GM18873 (cell line): ENCODE data around the gene LRRC4B.

Source experiments
- ATAC-seq: cut with Tn5 transposase; IDR thresholded peaks from one replicate; pipeline ENCODE4 v1.9.1; 2021; ENCODE audit warnings: mild to moderate bottlenecking, moderate library complexity, moderate number of reproducible peaks; ENCODE audit not compliant: unreplicated experiment, low FRiP score

The LRRC4B gene

GRCh38 chr19:50573741-50574461, 5.7 kb upstream of the LRRC4B start:
- no peak for ATAC-seq

GRCh38 chr19:50570997-50571396, 2.8 kb upstream of the LRRC4B start:
- ATAC-seq: no peak

DNA sequence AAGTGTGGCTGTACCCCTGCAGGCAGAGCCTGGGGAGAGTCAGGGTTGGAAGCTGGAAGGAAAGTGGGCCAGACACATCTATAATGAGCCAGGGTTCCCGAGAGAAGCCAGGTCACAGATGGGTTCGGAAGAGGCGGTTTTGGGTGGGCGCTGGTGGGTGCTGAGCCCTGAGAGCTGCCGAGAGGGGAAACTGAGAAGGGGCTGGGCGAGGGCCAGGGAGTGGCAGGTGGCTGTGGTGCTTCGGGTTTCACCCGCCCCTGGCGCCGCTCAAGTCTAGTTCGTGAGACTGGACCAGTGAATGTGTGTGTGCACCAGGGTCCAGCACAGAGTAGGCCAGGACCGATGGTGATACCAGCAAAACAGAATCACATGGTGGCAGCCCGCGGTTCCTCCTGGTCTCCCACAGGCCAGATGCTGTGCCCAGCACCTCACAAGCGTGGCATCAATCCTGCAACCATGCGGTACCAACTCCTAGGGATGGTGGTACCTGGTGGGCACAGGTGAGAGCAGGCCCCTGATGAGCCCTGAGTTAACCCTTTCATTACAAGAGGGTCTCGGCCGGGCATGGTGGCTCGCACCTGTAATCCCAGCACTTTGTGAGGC, 1.8 kb upstream of the LRRC4B start:
- no peak for ATAC-seq

- ATAC-seq: no peak
Observed at GRCh38 chr19:50568728-50569698, 778 bp upstream of the LRRC4B start.

DNA sequence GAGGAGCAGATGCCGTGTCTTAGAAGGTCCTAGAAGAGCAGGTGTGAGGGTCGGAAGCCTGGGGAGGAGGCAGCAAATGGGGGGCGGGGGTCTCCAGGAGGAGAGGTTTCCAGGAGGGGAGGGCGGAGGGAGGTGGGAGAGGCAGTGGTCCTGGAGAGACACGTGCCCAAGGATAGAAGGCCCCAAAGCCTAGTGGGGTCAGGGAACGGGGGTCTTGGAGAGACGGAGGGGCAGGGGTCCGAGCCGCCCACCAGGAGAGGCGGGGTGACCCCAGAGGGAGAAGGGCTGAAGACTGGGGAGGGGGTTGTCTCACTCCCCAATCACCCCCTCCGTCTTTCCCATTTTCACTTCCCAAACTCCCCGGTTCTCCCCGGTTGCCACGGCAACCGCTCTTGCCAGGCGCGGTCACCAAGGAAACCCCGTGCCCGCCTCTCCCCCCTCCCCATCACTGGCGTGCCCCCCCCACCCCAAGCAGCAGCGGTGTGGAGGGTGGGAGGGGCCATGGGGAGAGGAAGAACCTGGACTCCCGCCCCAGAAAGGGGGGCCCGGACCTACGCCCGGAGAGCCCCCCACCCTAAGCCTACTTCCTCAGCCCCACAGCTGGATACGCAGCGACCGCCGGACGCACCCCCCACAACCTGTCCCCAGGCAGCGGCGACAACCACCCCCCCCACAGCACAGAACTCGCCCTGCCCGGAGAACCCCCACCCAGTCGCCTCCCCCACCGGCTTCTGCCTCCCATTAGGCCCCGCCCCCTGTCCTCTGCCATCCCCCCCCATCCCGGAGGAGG, 988 bp downstream of the LRRC4B start:
- no peak for ATAC-seq

DNA sequence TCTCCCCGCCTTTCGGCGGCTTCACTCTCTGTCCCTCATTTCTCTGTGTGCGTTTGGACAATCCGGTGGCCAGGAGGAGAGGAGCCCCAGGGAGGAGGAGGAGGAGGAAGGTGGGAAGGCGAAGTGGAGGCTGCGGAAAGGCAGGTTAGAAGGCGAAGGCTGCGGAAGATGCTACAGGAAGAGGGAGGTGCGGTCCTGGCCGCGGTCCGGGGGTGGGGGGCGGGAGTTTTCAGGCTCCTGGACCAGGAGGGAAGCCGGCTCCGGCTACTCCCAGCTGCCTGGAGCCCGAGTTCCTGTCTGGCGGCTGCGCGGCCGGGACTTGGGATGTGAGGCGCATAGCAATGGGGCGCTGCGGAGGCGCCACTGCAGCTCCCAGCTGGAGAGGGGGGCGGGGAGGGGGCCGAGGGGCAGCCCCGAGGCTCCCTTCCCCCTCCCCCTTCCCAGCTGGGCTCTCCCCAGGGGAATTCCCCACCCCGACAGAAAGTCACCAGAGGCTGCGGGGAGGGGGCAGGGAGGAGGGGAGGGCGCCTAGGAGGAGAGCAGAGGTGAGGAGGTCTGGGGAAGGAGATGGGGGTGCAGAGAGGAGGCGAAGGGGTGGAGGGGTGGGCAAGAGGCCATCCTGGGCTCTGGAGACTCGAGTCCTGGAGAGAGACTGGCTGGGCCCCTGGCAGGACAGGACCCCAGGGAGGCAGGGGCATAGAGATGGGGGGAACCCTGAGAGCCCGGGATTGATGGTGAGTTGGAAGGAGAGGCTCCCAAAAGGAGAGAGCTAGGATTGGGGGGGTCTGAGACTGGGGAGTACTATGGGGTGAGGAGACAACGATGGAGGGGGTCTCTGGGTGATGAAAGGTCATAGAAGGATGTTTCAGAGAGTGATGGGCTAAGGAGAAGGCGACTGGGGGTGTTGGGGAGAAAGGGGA, 2.0 kb downstream of the LRRC4B start:
- no peak for ATAC-seq

- no peak for ATAC-seq
Observed at GRCh38 chr19:50564229-50565105, 3.8 kb downstream of the LRRC4B start.

DNA sequence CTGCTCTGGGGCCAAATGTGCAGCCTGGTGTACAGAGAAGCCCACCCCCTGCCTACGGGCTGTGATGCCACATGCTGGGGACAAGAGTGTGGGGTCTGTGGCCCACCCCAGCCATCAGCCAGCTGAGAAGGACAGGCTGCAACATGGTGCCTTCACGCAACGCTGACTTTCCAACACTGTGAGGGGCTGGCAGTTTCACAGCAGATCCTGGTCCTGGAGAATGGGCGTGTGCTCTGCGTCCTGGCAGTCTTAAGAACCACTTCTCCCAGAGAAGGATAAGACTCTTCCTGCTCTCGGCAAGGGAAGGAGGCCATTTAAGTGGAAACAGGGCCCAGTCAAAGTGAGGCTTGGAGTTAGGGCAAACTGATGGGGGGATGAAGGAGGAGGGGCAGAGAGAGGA, 4.6 kb downstream of the LRRC4B start:
- no peak for ATAC-seq

- no peak for ATAC-seq
Observed at GRCh38 chr19:50562996-50563395, 5.2 kb downstream of the LRRC4B start.

DNA sequence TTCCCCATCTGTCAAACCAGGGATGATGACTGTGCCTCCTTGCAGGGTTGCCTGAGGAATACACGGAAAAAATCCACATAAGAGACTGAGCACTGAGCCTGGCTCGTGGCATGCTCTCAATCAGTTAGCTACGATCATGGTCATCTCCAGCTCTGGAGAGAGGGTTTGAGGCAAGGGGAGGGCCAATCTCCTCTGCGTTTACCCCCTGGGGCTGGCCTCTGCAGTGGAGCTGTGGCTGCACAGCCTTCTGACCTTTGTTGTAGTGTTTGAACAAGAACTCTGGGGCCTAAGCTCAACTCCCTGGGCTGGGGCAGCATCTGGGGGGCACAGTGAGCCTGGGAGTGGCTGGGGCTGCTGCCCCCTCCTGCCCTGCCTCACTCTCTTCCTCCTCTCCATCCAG, 5.9 kb downstream of the LRRC4B start:
- ATAC-seq: no peak

DNA sequence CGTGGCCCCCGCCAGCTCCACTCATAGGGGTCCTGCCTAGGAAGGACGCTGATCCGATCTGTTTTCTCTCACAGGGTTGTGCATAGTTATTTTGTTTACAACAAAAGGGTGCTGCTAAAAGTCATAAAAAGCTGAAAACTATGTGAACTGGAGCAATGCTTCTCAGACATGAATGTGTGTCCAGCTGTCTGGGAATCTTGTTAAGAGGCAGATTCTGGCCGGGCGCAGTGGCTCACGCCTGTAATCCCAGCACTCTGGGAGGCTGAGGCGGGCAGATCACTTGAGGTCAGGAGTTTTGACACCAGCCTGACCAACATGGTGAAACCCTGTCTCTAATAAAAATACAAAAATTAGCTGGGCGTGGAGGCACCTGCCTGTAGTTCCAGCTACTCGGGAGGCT, 8.6 kb downstream of the LRRC4B start:
- no peak for ATAC-seq

DNA sequence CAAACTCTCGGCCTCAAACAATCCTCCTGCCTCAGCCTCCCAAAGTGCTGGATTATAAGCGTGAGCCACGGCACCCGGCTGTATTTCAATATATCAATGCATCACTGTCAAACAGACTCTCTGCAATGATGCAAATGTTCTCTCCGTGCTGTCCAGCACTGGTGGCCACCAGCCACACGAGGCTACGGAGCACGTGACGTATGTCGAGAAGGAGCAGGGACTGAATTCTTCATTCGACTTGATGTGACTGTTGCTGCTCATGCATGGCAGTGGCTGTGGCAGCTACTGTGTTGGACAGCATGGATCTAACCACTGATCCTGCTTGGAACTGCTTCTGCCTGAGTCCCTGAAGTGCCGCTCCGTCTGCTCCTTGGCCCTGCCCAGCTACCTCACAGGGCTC, 9.8 kb downstream of the LRRC4B start:
- no peak for ATAC-seq

- no peak for ATAC-seq
Observed at GRCh38 chr19:50558039-50558438, 10.2 kb downstream of the LRRC4B start.

DNA sequence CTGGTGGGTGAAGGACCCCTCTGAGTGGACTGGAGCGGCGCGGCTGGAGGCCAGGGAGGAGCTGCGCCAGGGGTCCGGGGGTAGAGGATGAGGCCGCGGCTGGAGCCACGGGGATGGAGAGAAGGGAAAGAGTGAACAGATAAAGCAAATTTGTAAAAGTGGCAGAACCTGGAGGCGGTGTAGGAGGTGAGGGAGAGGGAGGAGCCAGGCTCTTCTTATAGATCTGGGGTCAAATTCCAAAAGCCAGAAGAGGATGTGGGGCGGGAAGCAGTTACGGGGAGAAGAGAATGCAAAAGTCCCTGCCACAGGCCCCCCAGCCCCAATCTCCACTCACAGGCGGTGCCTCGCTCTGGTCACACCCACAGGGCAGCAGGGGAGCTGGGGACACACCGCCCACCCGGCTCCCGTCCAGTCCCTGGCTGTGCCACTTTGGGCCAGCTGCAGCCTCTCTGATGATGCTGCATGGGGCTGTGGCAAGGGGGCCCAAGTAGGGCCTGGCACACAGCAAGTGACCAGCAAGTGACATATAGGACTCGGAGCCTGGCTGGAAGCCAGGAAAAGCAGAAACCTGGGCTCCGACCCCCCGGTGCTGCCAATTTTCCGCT, 11.1 kb downstream of the LRRC4B start:
- ATAC-seq: no peak

GRCh38 chr19:50556282-50557008, 11.8 kb downstream of the LRRC4B start:
- ATAC-seq: no peak

- no peak for ATAC-seq
Observed at GRCh38 chr19:50555450-50556281, 12.6 kb downstream of the LRRC4B start.

GRCh38 chr19:50555033-50555432, 13.2 kb downstream of the LRRC4B start:
- no peak for ATAC-seq
